Ishikawa (cell line): Measurements from ENCODE around the gene LATS2.

ENCODE experiments used
- CREB1 ChIP-seq: IDR thresholded peaks from 2 replicates; pipeline ENCODE4 v1.6.1; 2012; ENCODE audit warnings: low read depth
- EP300 ChIP-seq: IDR thresholded peaks from 2 replicates; pipeline ENCODE4 v1.6.1; 2012; ENCODE audit warnings: borderline replicate concordance
- FOXM1 ChIP-seq: IDR thresholded peaks from 2 replicates; pipeline ENCODE4 v1.6.1; 2012; ENCODE audit warnings: low read depth, borderline replicate concordance
- NFIC ChIP-seq: IDR thresholded peaks from 2 replicates; pipeline ENCODE4 v1.6.1; 2012
- TAF1 ChIP-seq: IDR thresholded peaks from 2 replicates; pipeline ENCODE4 v1.6.1; 2012; ENCODE audit warnings: low read depth, mild to moderate bottlenecking
- YY1 ChIP-seq: IDR thresholded peaks from 2 replicates; pipeline ENCODE4 v1.6.1; 2012; ENCODE audit warnings: low read depth
- TF ChIP-seq, protein P1 (sequence below): IDR thresholded peaks from 2 replicates; pipeline ENCODE4 v1.6.1; 2012; ENCODE audit warnings: low read depth, mild to moderate bottlenecking
- TF ChIP-seq, protein P2 (sequence below): IDR thresholded peaks from 2 replicates; pipeline ENCODE4 v1.6.1; 2012

DNA sequence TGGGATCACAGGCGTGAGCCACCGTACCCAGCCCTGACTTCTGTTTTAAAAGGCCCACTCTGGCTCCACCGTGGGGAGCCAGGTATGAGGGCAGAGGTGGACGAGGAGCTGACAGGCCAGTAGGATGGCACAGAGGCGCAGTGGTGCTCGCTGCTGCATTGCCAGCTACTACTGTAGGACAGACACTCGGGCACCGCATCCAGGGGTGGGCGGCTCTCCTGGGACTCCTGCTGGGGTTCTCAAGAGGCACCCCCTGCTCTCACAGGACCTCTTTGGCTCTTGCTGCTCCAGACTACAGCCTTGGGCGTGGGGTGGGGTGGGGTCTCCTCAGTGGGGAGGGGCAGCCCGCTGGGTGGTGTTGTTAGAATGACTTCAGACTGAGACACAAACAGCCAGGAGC, 53.4 kb downstream of the LATS2 start:
- TF ChIP-seq FOXM1: no peak
- no peak for TF ChIP-seq EP300
- TF ChIP-seq, protein P1, sequence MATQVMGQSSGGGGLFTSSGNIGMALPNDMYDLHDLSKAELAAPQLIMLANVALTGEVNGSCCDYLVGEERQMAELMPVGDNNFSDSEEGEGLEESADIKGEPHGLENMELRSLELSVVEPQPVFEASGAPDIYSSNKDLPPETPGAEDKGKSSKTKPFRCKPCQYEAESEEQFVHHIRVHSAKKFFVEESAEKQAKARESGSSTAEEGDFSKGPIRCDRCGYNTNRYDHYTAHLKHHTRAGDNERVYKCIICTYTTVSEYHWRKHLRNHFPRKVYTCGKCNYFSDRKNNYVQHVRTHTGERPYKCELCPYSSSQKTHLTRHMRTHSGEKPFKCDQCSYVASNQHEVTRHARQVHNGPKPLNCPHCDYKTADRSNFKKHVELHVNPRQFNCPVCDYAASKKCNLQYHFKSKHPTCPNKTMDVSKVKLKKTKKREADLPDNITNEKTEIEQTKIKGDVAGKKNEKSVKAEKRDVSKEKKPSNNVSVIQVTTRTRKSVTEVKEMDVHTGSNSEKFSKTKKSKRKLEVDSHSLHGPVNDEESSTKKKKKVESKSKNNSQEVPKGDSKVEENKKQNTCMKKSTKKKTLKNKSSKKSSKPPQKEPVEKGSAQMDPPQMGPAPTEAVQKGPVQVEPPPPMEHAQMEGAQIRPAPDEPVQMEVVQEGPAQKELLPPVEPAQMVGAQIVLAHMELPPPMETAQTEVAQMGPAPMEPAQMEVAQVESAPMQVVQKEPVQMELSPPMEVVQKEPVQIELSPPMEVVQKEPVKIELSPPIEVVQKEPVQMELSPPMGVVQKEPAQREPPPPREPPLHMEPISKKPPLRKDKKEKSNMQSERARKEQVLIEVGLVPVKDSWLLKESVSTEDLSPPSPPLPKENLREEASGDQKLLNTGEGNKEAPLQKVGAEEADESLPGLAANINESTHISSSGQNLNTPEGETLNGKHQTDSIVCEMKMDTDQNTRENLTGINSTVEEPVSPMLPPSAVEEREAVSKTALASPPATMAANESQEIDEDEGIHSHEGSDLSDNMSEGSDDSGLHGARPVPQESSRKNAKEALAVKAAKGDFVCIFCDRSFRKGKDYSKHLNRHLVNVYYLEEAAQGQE: no peak
- TF ChIP-seq, protein P2, sequence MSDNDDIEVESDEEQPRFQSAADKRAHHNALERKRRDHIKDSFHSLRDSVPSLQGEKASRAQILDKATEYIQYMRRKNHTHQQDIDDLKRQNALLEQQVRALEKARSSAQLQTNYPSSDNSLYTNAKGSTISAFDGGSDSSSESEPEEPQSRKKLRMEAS: no peak
- TF ChIP-seq TAF1: no peak
- TF ChIP-seq NFIC: no peak
- TF ChIP-seq YY1: no peak
- no peak for TF ChIP-seq CREB1
